COLO829 (cell line): ENCODE results near the gene WSCD1.

ENCODE experiments used
- DNase-seq: peaks from one replicate; pipeline ENCODE4 v3.0.0; 2012; ENCODE audit warnings: low spot score

Gene WSCD1

GRCh38 chr17:6069539-6070429 lies at the start of gene WSCD1:
WSCD1 (plus strand) TSS chr17:6070379; CDS start chr17:6080659, 10,280 bp downstream.
- DNase-seq: no peak

GRCh38 chr17:6021011-6021400 lies 49.2 kb upstream of the WSCD1 start:
- no peak for DNase-seq

- no peak for DNase-seq
Measured at GRCh38 chr17:6021627-6022026, 48.6 kb upstream of the WSCD1 start.

- DNase-seq: no peak
Measured at GRCh38 chr17:6023036-6023831, 46.9 kb upstream of the WSCD1 start.

GRCh38 chr17:6024576-6024975 lies 45.6 kb upstream of the WSCD1 start:
- DNase-seq: no peak

GRCh38 chr17:6027342-6028024 lies 42.7 kb upstream of the WSCD1 start:
- DNase-seq: no peak

GRCh38 chr17:6028294-6028693 lies 41.9 kb upstream of the WSCD1 start:
- no peak for DNase-seq

GRCh38 chr17:6035801-6036394 lies 34.3 kb upstream of the WSCD1 start:
- no peak for DNase-seq

GRCh38 chr17:6040504-6040903 lies 29.7 kb upstream of the WSCD1 start:
- DNase-seq: no peak

GRCh38 chr17:6041246-6041645 lies 28.9 kb upstream of the WSCD1 start:
- no peak for DNase-seq

GRCh38 chr17:6043405-6043804 lies 26.8 kb upstream of the WSCD1 start:
- no peak for DNase-seq

GRCh38 chr17:6044261-6044660 lies 25.9 kb upstream of the WSCD1 start:
- DNase-seq: no peak

- no peak for DNase-seq
Measured at GRCh38 chr17:6045621-6046357, 24.4 kb upstream of the WSCD1 start.

GRCh38 chr17:6046431-6046830 lies 23.7 kb upstream of the WSCD1 start:
- no peak for DNase-seq

- no peak for DNase-seq
Measured at GRCh38 chr17:6046931-6047330, 23.2 kb upstream of the WSCD1 start.

- no peak for DNase-seq
Measured at GRCh38 chr17:6047966-6048365, 22.2 kb upstream of the WSCD1 start.

- no peak for DNase-seq
Measured at GRCh38 chr17:6048486-6048885, 21.7 kb upstream of the WSCD1 start.

- DNase-seq: no peak
Measured at GRCh38 chr17:6052926-6053325, 17.3 kb upstream of the WSCD1 start.

- DNase-seq: no peak
Measured at GRCh38 chr17:6054372-6054771, 15.8 kb upstream of the WSCD1 start.

- no peak for DNase-seq
Measured at GRCh38 chr17:6056104-6056503, 14.1 kb upstream of the WSCD1 start.

- no peak for DNase-seq
Measured at GRCh38 chr17:6057562-6057961, 12.6 kb upstream of the WSCD1 start.

GRCh38 chr17:6059406-6059805 lies 10.8 kb upstream of the WSCD1 start:
- no peak for DNase-seq
